ENCODE measurements around the gene IFNA6.
"Not testable (repeated sequence)": the region's sequence is repeated elsewhere in the genome, so short reads cannot be mapped to it uniquely, and the experiment has no call there.

IFNA6 gene

GRCh38 chr9:21350787-21351186 is at the start of gene IFNA6:
IFNA6 (minus strand) TSS chr9:21350887; CDS start chr9:21350887, 0 bp downstream.
- DNase-seq: no peak

- peak; percentile 2 for DNase-seq
Observed at GRCh38 chr9:21399956-21400355, 49.3 kb upstream of the IFNA6 start.

- DNase-seq: no peak
Observed at GRCh38 chr9:21398955-21399489, 48.3 kb upstream of the IFNA6 start.

- DNase-seq: peak; percentile 1
Observed at GRCh38 chr9:21395778-21396717, 45.4 kb upstream of the IFNA6 start.

GRCh38 chr9:21392270-21392669 is 41.6 kb upstream of the IFNA6 start:
- DNase-seq: peak; percentile 15

- DNase-seq: no peak
Observed at GRCh38 chr9:21385131-21385670, 34.5 kb upstream of the IFNA6 start, which contains the start of gene IFNA2. IFNA2 (minus strand) TSS chr9:21385398; CDS start chr9:21385329, 69 bp downstream.

GRCh38 chr9:21383627-21384026 is 32.9 kb upstream of the IFNA6 start:
- DNase-seq: no peak

- peak; percentile 65 for DNase-seq
Observed at GRCh38 chr9:21381448-21382339, 31.0 kb upstream of the IFNA6 start.

- not testable (repeated sequence) for DNase-seq
Observed at GRCh38 chr9:21371467-21371866, 20.8 kb upstream of the IFNA6 start.

- DNase-seq: no peak
Observed at GRCh38 chr9:21367957-21368356, 17.3 kb upstream of the IFNA6 start, which contains the start of gene IFNA13. IFNA13 (minus strand) TSS chr9:21368057; CDS start chr9:21368010, 47 bp downstream.

GRCh38 chr9:21367169-21367568 is 16.5 kb upstream of the IFNA6 start:
- not testable (repeated sequence) for DNase-seq

- no peak for DNase-seq
Observed at GRCh38 chr9:21362287-21362686, 11.6 kb upstream of the IFNA6 start.

GRCh38 chr9:21357479-21358460 is 7.1 kb upstream of the IFNA6 start:
- no peak for DNase-seq

- no peak for DNase-seq
Observed at GRCh38 chr9:21348430-21348970, 2.2 kb downstream of the IFNA6 start.

- DNase-seq: no peak
Observed at GRCh38 chr9:21340735-21341134, 10.0 kb downstream of the IFNA6 start.

- no peak for DNase-seq
Observed at GRCh38 chr9:21336457-21336856, 14.2 kb downstream of the IFNA6 start.

GRCh38 chr9:21334701-21335632 is 15.7 kb downstream of the IFNA6 start, which contains the start of gene KLHL9:
KLHL9 (minus strand) TSS chr9:21335404; CDS start chr9:21334859, 545 bp downstream.
- peak; percentile 79 for DNase-seq

GRCh38 chr9:21333226-21333625 is 17.5 kb downstream of the IFNA6 start:
- no peak for DNase-seq

- DNase-seq: no peak
Observed at GRCh38 chr9:21331676-21332402, 18.8 kb downstream of the IFNA6 start.
